HCT116 (cell line): Measurements from ENCODE around the gene MESP2. TPM values are rescaled to one million over a fixed set of nuclear protein-coding genes. Genes with fewer than 3 reads are reported as not detected.

ENCODE experiments used
- ATAC-seq: fragments of 200-7000 bp; cut with Tn5 transposase; 2 replicates; pipeline ENCODE4 v1.9.1; 2020; ENCODE audit warnings: mild to moderate bottlenecking, moderate library complexity
- BruUV-seq: library from RNA; stranded (reverse); fragments of 400-500 nt; replicated peaks from 2 replicates; lab custom pipeline; 2021; lab: Mats Ljungman, UMichigan
- CTCF ChIA-PET: fragments of 300-600 bp; sonication (Branson Sonifier 250); formaldehyde crosslinking; loops from one replicate; lab custom pipeline; 2021; ENCODE audit warnings: antibody characterized with exemption; lab: Charles Lee
- POLR2A ChIA-PET: fragments of 300-600, 350-600 bp; sonication (Branson Sonifier 250); formaldehyde crosslinking; loops from one replicate; lab custom pipeline; 2021; ENCODE audit warnings: antibody characterized with exemption; lab: Charles Lee
- RAD21 ChIA-PET, 2 experiments: fragments of 300-600 bp; sonication (Branson Sonifier 250); formaldehyde crosslinking; loops; one replicate each; lab custom pipeline; 2023; ENCODE audit warnings: low total read pairs in 2 of 2; ENCODE audit not compliant: uncharacterized antibody in 2 of 2, unreplicated experiment in 2 of 2, low non-redundant PET in 1 of 2; lab: Charles Lee
- DNase-seq: peaks from one replicate; pipeline ENCODE4 v3.0.0-alpha.2; 2010; ENCODE audit warnings: low read depth, low spot score
- H2AFZ ChIP-seq: fragments of 200-600 bp; shearing (Covaris generic), sonication (generic); 2 replicates; pipeline ENCODE4 v1.6.1; 2017; ENCODE audit warnings: low read depth, mixed run types, mixed read lengths, antibody characterized with exemption, low read length; ENCODE audit not compliant: poor library complexity, severe bottlenecking
- H3K27ac ChIP-seq: 2 replicates; pipeline ENCODE4 v1.5.1; 2012; ENCODE audit warnings: low read depth, low read length
- H3K27me3 ChIP-seq: fragments of 200-600 bp; sonication (generic); 2 replicates; pipeline ENCODE4 v1.6.1; 2016; ENCODE audit warnings: mixed run types, low read length, mixed read lengths; ENCODE audit not compliant: insufficient read depth
- H3K36me3 ChIP-seq, 2 experiments: fragments of 200-500 bp in 1 of 2; fragments of 200-600 bp in 1 of 2; sonication (Bioruptor generic) in 1 of 2; sonication (generic) in 1 of 2; 2 replicates each; pipeline versions ENCODE4 v1.5.1 to v1.6.1; 2014 to 2016; ENCODE audit warnings: low read length in 2 of 2, inconsistent platforms in 1 of 2, mixed read lengths in 1 of 2, mixed run types in 1 of 2; ENCODE audit not compliant: insufficient read depth in 2 of 2, control insufficient read depth in 1 of 2
- H3K4me1 ChIP-seq, 2 experiments: fragments of 200-600 bp in 1 of 2; sonication (generic) in 1 of 2; 2 replicates each; pipeline versions ENCODE4 v1.5.1 to v1.6.1; 2012 to 2017; ENCODE audit warnings: low read length in 2 of 2, inconsistent platforms in 1 of 2, mild to moderate bottlenecking in 1 of 2, mixed read lengths in 1 of 2, mixed run types in 1 of 2, moderate library complexity in 1 of 2; ENCODE audit not compliant: insufficient read depth in 2 of 2, control insufficient read depth in 1 of 2
- H3K4me2 ChIP-seq: fragments of 200-600 bp; sonication (generic); 2 replicates; pipeline ENCODE4 v1.6.1; 2017; ENCODE audit warnings: mixed run types, low read length, mixed read lengths
- H3K4me3 ChIP-seq, 2 experiments: fragments of 200-600 bp in 1 of 2; sonication (generic) in 1 of 2; replicated peaks in 1 of 2; 2 replicates each; pipeline ENCODE4 v1.5.1; 2011 to 2016; ENCODE audit warnings: low read length in 2 of 2, control low read depth in 1 of 2, low read depth in 1 of 2, mild to moderate bottlenecking in 1 of 2, mixed read lengths in 1 of 2, mixed run types in 1 of 2
- H3K79me2 ChIP-seq: fragments of 200-600 bp; sonication (generic); 2 replicates; pipeline ENCODE4 v1.6.1; 2017; ENCODE audit warnings: mild to moderate bottlenecking, mixed run types, low read length, moderate library complexity, mixed read lengths; ENCODE audit not compliant: insufficient read depth
- H3K9ac ChIP-seq: fragments of 200-600 bp; sonication (generic); 2 replicates; pipeline ENCODE4 v1.6.1; 2016; ENCODE audit warnings: low read length, mixed read lengths
- H3K9me2 ChIP-seq: fragments of 200-600 bp; sonication (generic), shearing (Covaris generic); 2 replicates; pipeline ENCODE4 v1.6.1; 2017; ENCODE audit warnings: mixed run types, mild to moderate bottlenecking, moderate library complexity; ENCODE audit not compliant: insufficient read depth
- H3K9me3 ChIP-seq, 2 experiments: fragments of 200-500 bp in 1 of 2; fragments of 200-600 bp in 1 of 2; sonication (Bioruptor generic) in 1 of 2; sonication (generic) in 1 of 2; 2 replicates each; pipeline ENCODE4 v1.6.1; 2014 to 2017; ENCODE audit warnings: low read length in 2 of 2, mixed read lengths in 2 of 2, inconsistent platforms in 1 of 2, low read depth in 1 of 2, mild to moderate bottlenecking in 1 of 2, mixed run types in 1 of 2, moderate library complexity in 1 of 2; ENCODE audit not compliant: control insufficient read depth in 1 of 2, insufficient read depth in 1 of 2
- H4K20me1 ChIP-seq: fragments of 200-600 bp; sonication (generic), shearing (Covaris generic); 2 replicates; pipeline ENCODE4 v1.6.1; 2017; ENCODE audit warnings: mixed run types, mild to moderate bottlenecking, moderate library complexity; ENCODE audit not compliant: insufficient read depth
- CBX3 ChIP-seq: IDR thresholded peaks from 2 replicates; pipeline ENCODE4 v1.6.1; 2012; ENCODE audit warnings: low read depth
- EGR1 ChIP-seq: IDR thresholded peaks from 2 replicates; pipeline ENCODE4 v1.6.1; 2012; ENCODE audit warnings: low read depth
- EZH2 ChIP-seq: fragments of 200-600 bp; sonication (generic); IDR thresholded peaks from 2 replicates; pipeline ENCODE4 v1.6.1; 2017; ENCODE audit warnings: antibody characterized with exemption, mixed run types
- FOSL1 ChIP-seq: IDR thresholded peaks from 2 replicates; pipeline ENCODE4 v1.6.1; 2012; ENCODE audit warnings: low read depth
- JUND ChIP-seq: IDR thresholded peaks from 2 replicates; pipeline ENCODE4 v1.6.1; 2012
- POLR2A ChIP-seq: IDR thresholded peaks from 2 replicates; pipeline ENCODE4 v1.7.0; 2011; ENCODE audit warnings: borderline replicate concordance; ENCODE audit not compliant: insufficient read depth, insufficient read length; ENCODE audit errors: extremely low read depth
- POLR2AphosphoS5 ChIP-seq: IDR thresholded peaks from 2 replicates; pipeline ENCODE4 v1.6.1; 2011; ENCODE audit warnings: mild to moderate bottlenecking, low read depth, low read length, moderate library complexity
- RAD21 ChIP-seq: IDR thresholded peaks from 2 replicates; pipeline ENCODE4 v1.6.1; 2012; ENCODE audit warnings: low read depth, mild to moderate bottlenecking
- SIN3A ChIP-seq: IDR thresholded peaks from 2 replicates; pipeline ENCODE4 v1.6.1; 2012; ENCODE audit warnings: low read depth
- SP1 ChIP-seq: IDR thresholded peaks from 2 replicates; pipeline ENCODE4 v1.6.1; 2012; ENCODE audit warnings: low read depth
- SRF ChIP-seq: IDR thresholded peaks from 2 replicates; pipeline ENCODE4 v1.6.1; 2012; ENCODE audit warnings: low read depth
- TCF7L2 ChIP-seq: IDR thresholded peaks from 2 replicates; pipeline ENCODE4 v1.7.0; 2011; ENCODE audit warnings: borderline replicate concordance, inconsistent platforms; ENCODE audit not compliant: insufficient read depth, insufficient read length; ENCODE audit errors: extremely low read depth
- YY1 ChIP-seq: IDR thresholded peaks from 2 replicates; pipeline ENCODE4 v1.6.1; 2011; ENCODE audit warnings: low read length, low read depth, moderate library complexity, mild to moderate bottlenecking; ENCODE audit not compliant: insufficient replicate concordance; ENCODE audit errors: extremely low read depth
- intact Hi-C: fragments of 100-400 bp; cut with micrococcal nuclease; formaldehyde crosslinking; loops from 2 replicates; pipeline ENCODE4 v1.10.0; 2022
- total RNA-seq: library from RNA; stranded (reverse); gene quantifications from one replicate; pipeline ENCODE4 v1.2.1, GENCODE V29; 2021; ENCODE audit not compliant: unreplicated experiment
- TF ChIP-seq, protein P1 (sequence below): IDR thresholded peaks from 2 replicates; pipeline ENCODE4 v1.6.1; 2011; ENCODE audit warnings: mild to moderate bottlenecking, low read length, moderate library complexity; ENCODE audit not compliant: insufficient replicate concordance; ENCODE audit errors: extremely low read depth
- TF ChIP-seq, protein P2 (sequence below): IDR thresholded peaks from 2 replicates; pipeline ENCODE4 v1.6.1; 2012
- TF ChIP-seq, protein P3 (sequence below): IDR thresholded peaks from 2 replicates; pipeline ENCODE4 v1.6.1; 2012; ENCODE audit warnings: low read depth

MESP2 gene
- total RNA-seq, 1 experiment from 2014 or later = 0.20 TPM

DNA sequence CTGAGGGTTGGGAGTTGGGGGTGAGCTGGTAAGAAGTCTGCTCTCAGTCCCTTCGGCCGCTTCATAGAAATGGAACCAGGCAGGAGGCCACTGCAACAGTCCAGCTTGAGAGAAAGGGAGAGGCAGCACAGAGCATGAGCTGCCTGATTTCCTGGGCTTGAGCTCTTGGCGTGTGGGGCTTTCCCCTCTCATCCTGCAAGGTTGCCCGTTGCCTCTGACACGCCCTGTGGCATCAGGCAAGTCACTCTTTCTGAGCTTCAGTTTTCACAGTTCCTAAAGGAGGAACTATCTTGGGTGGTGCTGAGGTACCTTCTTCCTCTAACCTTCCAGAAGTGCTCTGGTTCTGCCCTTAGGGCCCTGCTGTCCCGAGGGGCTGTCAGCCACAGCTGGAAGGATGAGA lies 4.9 kb downstream of the MESP2 start:
- no peak overlapping the region for H3K27ac ChIP-seq
- intact Hi-C loops = no loop called here
- H4K20me1 ChIP-seq = no peaks in the 10 kb centered on the region
- H3K79me2 ChIP-seq = no peaks in the 10 kb centered on the region
- H3K4me3 ChIP-seq = no peak overlapping the region
- RAD21 ChIA-PET = no interaction called here
- no TSS peak for BruUV-seq
- no peak overlapping the region for H2AFZ ChIP-seq
- H3K27me3 ChIP-seq = no peaks in the 10 kb centered on the region
- H3K36me3 ChIP-seq = no peaks in the 10 kb centered on the region
- no peaks in the 10 kb centered on the region for H3K9me3 ChIP-seq
- ATAC-seq (no peak), DNase-seq (no peak)
- POLR2A ChIA-PET = no interaction called here
- peaks cover 12 to 74% of the 10 kb centered on the region in 2 experiments for H3K4me1 ChIP-seq
- no peak overlapping the region for H3K9ac ChIP-seq
- peak overlapping the region; percentile 65 for H3K4me2 ChIP-seq
- CTCF ChIA-PET = interaction anchor here (1.4 kb wide), 1 partner anchor 20 kb away, joined by 5 read pairs; no protein-coding TSS in a partner anchor
- H3K9me2 ChIP-seq = no peaks in the 10 kb centered on the region
- no peak for TF ChIP-seq POLR2A
- TF ChIP-seq FOSL1 = no peak
- no peak for TF ChIP-seq SIN3A
- no peak for TF ChIP-seq EGR1
- TF ChIP-seq CBX3 = no peak
- no peak for TF ChIP-seq POLR2AphosphoS5
- TF ChIP-seq, protein P1, sequence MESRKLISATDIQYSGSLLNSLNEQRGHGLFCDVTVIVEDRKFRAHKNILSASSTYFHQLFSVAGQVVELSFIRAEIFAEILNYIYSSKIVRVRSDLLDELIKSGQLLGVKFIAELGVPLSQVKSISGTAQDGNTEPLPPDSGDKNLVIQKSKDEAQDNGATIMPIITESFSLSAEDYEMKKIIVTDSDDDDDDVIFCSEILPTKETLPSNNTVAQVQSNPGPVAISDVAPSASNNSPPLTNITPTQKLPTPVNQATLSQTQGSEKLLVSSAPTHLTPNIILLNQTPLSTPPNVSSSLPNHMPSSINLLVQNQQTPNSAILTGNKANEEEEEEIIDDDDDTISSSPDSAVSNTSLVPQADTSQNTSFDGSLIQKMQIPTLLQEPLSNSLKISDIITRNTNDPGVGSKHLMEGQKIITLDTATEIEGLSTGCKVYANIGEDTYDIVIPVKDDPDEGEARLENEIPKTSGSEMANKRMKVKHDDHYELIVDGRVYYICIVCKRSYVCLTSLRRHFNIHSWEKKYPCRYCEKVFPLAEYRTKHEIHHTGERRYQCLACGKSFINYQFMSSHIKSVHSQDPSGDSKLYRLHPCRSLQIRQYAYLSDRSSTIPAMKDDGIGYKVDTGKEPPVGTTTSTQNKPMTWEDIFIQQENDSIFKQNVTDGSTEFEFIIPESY = no peak
- no peak for TF ChIP-seq JUND
- no peak for TF ChIP-seq SRF
- TF ChIP-seq, protein P2, sequence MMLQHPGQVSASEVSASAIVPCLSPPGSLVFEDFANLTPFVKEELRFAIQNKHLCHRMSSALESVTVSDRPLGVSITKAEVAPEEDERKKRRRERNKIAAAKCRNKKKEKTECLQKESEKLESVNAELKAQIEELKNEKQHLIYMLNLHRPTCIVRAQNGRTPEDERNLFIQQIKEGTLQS = no peak
- TF ChIP-seq, protein P3, sequence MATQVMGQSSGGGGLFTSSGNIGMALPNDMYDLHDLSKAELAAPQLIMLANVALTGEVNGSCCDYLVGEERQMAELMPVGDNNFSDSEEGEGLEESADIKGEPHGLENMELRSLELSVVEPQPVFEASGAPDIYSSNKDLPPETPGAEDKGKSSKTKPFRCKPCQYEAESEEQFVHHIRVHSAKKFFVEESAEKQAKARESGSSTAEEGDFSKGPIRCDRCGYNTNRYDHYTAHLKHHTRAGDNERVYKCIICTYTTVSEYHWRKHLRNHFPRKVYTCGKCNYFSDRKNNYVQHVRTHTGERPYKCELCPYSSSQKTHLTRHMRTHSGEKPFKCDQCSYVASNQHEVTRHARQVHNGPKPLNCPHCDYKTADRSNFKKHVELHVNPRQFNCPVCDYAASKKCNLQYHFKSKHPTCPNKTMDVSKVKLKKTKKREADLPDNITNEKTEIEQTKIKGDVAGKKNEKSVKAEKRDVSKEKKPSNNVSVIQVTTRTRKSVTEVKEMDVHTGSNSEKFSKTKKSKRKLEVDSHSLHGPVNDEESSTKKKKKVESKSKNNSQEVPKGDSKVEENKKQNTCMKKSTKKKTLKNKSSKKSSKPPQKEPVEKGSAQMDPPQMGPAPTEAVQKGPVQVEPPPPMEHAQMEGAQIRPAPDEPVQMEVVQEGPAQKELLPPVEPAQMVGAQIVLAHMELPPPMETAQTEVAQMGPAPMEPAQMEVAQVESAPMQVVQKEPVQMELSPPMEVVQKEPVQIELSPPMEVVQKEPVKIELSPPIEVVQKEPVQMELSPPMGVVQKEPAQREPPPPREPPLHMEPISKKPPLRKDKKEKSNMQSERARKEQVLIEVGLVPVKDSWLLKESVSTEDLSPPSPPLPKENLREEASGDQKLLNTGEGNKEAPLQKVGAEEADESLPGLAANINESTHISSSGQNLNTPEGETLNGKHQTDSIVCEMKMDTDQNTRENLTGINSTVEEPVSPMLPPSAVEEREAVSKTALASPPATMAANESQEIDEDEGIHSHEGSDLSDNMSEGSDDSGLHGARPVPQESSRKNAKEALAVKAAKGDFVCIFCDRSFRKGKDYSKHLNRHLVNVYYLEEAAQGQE = no peak
- TF ChIP-seq YY1 = no peak
- no peak for TF ChIP-seq TCF7L2
- no peak for TF ChIP-seq EZH2
- no peak for TF ChIP-seq SP1
- no peak for TF ChIP-seq RAD21
